GM19025 (cell line): ENCODE results near the gene TFDP2.
"Not testable (repeated sequence)": the region's sequence is repeated elsewhere in the genome, so short reads cannot be mapped to it uniquely, and the experiment has no call there.

Experiments used
- ATAC-seq: cut with Tn5 transposase; IDR thresholded peaks from one replicate; pipeline ENCODE4 v1.9.1; 2021; ENCODE audit warnings: mild to moderate bottlenecking, low read depth, moderate library complexity; ENCODE audit not compliant: unreplicated experiment

The TFDP2 gene

DNA sequence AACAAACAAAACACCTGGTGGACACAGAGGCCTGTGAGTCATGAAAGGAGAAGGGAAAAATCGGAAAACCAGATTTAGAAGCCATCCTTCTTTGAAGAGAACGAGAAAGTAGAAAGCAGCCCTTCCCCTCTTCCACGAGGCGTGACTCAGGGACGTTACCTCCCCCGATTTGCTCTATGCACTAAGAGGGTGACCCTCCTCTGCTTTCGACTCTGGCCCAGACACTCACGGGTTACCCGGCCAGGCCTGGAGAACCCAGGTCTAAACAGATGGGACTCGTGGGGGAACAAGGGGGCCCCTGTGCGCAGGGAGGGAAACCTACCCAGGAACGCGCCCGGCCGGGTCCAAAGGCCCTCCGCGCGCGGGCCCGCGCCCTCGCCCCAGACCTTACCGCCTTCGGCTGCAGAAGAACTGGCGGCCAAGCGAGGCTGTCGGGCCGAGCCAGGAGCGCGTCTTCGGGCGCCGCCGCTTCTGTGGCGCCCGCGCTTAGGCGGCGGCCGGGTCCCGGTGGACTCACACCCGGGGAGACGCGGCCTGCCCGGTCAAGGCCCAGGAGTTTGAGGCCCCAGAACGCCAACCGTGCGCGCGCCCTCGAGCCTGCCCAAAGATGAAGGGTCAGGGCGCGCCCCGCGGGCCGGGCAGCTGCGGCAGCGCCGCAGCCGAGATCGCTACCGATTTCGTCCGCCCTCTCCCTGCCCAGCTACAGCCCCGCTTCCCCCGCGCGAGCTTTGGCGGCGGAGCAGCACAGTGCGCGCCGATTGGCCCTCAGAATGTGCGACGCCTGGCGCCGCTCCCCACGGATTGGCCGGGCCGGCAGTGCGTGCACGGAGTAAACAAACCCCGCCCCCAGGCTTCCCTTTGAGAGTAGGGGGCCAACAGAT lies at the start of gene TFDP2:
Gene TFDP2, minus strand, starts transcription at position 753 of the 881 bp plus-strand sequence. CDS start 47,795 bp downstream, outside the sequence.
- ATAC-seq = peak; percentile 100

- no peak for ATAC-seq
Observed at GRCh38 chr3:142188846-142189245, 39.5 kb upstream of the TFDP2 start.

DNA sequence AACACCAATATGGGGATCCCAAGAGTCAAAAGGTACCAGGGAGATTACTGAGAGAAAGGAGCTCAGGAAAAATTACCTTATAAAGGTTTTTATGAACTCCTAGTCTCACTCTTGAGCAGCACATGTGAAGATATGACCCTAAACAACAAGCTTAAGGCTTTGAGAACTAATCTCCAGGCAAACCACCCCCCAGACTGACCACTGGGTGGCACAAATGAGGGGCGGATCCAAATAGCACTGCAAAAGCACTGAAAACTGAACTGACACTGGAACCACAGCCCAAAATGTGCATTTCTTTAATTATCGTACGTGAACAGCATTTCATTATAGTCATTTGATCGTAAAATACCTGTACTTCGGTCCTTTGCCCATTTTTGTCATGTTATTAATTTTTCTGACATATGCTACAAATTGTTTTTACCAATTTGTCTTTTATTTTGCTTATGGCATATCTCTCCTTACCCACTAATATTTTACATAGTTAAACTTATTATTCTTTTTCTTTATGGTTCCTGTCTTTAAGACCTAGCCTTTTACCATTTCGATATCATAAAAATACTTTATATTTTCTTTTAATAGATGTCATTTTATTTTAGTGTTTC lies 31.5 kb upstream of the TFDP2 start:
- no peak for ATAC-seq

- no peak for ATAC-seq
Observed at GRCh38 chr3:142175478-142175877, 26.1 kb upstream of the TFDP2 start.

DNA sequence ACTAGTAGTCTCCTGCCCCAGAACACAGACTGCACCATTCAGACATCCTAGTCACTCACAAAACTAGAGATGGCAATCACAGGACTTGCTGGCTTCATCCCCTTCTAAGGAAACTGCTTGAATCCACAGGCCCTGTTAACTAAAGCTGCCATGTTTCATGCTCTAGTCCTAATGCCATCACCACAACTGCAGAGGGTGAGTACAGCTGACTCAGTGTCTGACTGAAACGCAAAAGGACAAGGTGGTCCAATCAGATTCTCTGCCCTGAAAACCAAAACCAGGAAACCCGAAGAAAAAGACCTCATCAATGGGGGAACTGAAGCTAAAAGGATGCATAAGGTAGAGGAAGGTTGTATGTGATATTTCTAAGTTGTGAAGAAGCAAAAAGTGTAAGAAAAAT lies 25.2 kb upstream of the TFDP2 start:
- ATAC-seq = no peak

- ATAC-seq = no peak
Observed at GRCh38 chr3:142168514-142168913, 19.2 kb upstream of the TFDP2 start.

DNA sequence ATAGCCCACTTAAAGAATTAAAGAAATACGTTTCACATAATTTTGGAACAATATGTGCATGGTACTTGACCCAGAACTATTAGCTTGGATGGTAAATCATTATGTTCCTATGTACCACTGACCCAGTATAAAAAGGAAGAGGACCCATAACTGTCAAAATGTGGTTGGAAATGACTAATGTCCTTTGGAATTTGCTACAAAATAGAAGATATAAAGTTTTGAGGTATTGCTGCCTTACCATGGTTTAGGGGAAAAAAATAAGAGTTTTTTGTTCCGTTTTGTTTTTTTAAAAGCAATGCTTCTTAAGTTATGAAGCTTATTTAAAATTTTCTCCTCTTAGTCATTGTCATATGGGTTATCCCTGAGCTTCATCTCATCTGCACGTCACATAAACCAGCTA lies 15.8 kb upstream of the TFDP2 start:
- ATAC-seq = no peak

DNA sequence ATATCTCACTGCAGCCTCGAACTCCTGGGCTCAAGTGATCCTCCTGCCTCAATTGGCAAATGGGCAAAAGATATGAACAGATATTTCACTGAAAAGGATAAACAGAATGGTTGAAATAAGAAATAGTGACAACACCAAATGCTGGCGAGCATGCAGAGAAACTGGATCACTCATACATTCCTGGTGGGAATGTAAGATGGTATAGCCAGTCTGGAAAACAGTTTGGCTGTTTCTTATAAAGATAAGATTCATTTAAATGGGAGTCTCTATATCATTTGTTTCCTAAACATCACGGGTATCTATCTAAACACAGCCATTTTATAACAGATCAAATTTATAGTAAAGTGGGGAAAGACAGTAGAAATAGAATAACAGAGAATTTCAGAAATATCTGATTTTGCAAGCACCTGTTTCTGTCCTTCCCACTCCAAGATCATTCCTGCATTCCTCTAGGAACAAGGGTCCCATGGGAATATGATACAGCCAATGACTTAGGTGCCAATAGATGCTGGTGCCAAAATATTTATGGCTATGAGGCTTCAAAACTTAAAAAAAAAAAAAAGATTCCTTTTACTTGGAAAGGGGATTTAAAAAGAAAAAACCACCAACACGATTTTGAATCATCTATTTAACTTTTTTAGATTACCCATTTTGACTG lies 9.9 kb upstream of the TFDP2 start:
- no peak for ATAC-seq

- no peak for ATAC-seq
Observed at GRCh38 chr3:142154186-142154585, 4.8 kb upstream of the TFDP2 start.

- no peak for ATAC-seq
Observed at GRCh38 chr3:142152384-142152783, 3.0 kb upstream of the TFDP2 start.

DNA sequence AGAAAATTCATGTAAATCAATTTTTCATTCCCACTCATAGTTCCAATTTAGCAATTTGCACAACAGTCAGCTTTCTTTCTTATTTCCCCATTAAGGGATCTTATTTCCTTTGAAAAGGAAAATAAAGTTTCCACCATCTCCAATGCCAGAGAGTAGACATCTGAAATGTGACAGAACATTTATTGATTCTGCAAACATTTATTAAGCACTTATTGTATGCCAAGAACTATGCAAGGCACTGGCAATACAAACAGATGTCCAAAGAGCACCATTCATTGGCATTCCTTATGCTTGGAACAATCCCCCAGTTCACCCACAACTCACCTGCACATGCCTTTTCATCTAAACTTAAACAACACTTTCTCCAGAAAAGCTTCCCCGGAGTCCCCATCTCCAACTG lies 2.5 kb upstream of the TFDP2 start:
- no peak for ATAC-seq

DNA sequence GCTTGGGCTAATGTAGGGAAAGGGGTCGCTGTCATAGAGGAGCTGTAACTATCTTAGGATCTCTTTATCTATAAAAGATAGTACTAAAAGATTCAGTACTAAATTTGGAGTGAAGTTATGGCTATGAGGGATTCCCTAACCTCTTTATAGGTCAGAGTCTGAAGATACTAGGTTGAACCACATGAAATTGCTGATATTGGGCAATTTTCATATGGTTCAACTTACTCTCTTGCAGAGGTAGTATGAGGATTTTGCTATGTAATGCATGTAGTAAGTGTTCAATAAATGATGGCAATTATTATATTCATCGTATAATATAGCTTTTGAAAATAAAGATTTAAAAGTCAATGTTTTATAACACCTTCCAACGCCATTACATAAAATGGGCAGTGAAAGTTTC lies 1.9 kb upstream of the TFDP2 start:
- ATAC-seq = no peak

DNA sequence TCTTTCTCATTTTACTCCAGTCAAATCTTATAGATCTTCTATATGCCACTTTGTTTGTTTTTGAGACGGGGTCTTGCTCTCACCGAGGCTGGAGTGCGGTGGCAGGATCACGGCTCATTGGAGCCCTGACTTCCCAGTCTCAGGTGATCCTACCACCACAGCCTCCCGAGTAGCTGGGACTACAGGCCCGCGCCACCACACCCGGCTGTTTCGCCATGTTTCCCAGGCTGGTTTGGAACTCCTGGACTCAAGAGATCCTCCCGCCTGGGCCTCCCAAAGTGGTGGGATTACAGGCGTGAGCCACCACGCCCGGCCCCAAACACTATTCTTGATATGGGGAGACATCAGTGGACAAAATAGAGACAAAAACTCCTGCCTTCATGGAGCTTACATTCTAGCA lies 927 bp upstream of the TFDP2 start:
- ATAC-seq = no peak

- no peak for ATAC-seq
Observed at GRCh38 chr3:142149673-142149992, 289 bp upstream of the TFDP2 start.

- no peak for ATAC-seq
Observed at GRCh38 chr3:142148044-142148791, 1.1 kb downstream of the TFDP2 start.

GRCh38 chr3:142144587-142144986 lies 4.8 kb downstream of the TFDP2 start:
- not testable (repeated sequence) for ATAC-seq

- ATAC-seq = not testable (repeated sequence)
Observed at GRCh38 chr3:142140608-142141285, 8.6 kb downstream of the TFDP2 start.

DNA sequence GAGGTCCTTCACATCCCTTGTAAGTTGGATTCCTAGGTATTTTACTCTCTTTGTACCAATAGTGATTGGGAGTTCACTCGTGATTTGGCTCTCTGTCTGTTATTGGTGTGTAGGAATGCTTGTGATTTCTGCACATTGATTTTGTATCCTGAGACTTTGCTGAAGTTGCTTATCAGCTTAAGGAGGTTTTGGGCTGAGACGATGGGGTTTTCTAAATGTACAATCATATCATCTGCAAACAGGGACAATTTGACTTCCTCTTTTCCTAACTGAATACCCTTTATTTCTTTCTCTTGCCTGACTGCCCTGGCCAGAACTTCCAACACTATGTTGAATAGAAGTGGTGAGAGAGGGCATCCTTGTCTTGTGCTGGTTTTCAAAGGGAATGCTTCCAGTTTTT lies 12.3 kb downstream of the TFDP2 start:
- ATAC-seq = not testable (repeated sequence)

DNA sequence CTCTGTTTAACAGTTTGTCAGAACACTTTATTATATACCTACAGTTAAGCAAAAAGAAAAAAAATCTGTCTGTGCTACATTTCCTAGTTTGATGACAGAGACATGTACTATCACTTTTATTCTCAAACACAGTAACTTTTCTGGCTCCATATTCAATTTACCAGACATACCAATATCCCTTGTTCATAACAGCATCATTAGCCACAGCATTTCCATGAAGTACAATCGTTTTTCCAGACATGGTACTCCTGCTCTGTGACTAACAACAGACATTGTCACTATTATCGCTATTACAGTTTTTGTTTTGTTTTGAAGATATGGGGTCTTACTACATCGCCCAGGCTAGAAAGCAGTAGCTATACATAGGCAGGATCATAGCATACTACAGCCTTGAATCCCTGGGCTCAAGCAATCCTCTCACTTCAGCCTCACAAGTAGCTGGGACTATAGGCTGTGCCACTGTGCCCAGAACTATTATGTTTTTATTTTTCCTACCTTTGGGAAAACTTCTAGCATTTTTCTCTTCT lies 14.5 kb downstream of the TFDP2 start:
- no peak for ATAC-seq

GRCh38 chr3:142129516-142130171 lies 19.7 kb downstream of the TFDP2 start:
- ATAC-seq = no peak
